Upper lobe of left lung (tissue), 6 donors: ENCODE results near the gene METTL3. TPM values are rescaled to one million over a fixed set of nuclear protein-coding genes. Genes with fewer than 3 reads are reported as not detected.
"Not testable (repeated sequence)": the region's sequence is repeated elsewhere in the genome, so short reads cannot be mapped to it uniquely, and the experiment has no call there.

ENCODE experiments used
- ATAC-seq, 2 donors: fragments of 200-7000 bp; cut with Tn5 transposase; one replicate each; pipeline ENCODE4 v1.9.1; 2022; ENCODE audit warnings: mild to moderate bottlenecking in 2 of 2, moderate library complexity in 2 of 2; ENCODE audit not compliant: low FRiP score in 2 of 2
- DNase-seq, 2 donors: peaks; one replicate each; pipeline ENCODE4 v3.0.0-alpha.2; 2019 to 2020
- H3K27ac ChIP-seq, 4 donors: fragments of 200-600 bp; sonication (generic); one replicate each; pipeline ENCODE4 v1.5.1; 2016 to 2019
- H3K27me3 ChIP-seq, 4 donors: fragments of 200-600 bp; sonication (generic); one replicate each; pipeline ENCODE4 v1.5.1; 2017 to 2019
- H3K36me3 ChIP-seq, 4 donors: fragments of 200-600 bp; sonication (generic); one replicate each; pipeline ENCODE4 v1.5.1; 2016 to 2019
- H3K4me1 ChIP-seq, 4 donors: fragments of 200-600 bp; sonication (generic); one replicate each; pipeline ENCODE4 v1.5.1; 2018 to 2019
- H3K4me3 ChIP-seq, 4 donors: fragments of 200-600 bp; sonication (generic); one replicate each; pipeline ENCODE4 v1.5.1; 2017 to 2019; ENCODE audit warnings: mild to moderate bottlenecking in 2 of 4, moderate library complexity in 1 of 4
- H3K9me3 ChIP-seq, 4 donors: fragments of 200-600 bp; sonication (generic); one replicate each; pipeline ENCODE4 v1.5.1; 2018 to 2019
- CTCF ChIP-seq, 6 experiments: fragments of 450-650 bp in 4 of 6; fragments of 200-600 bp in 2 of 6; sonication (generic) in 2 of 6; IDR thresholded peaks; one replicate each; pipeline ENCODE4 v1.5.1; 2016 to 2019; ENCODE audit warnings: antibody characterized with exemption in 6 of 6
- EP300 ChIP-seq, 4 donors: sonication (generic); formaldehyde crosslinking; IDR thresholded peaks; one replicate each; pipeline ENCODE4 v1.5.1; 2017; ENCODE audit warnings: antibody characterized with exemption in 4 of 4, control low read depth in 2 of 4
- POLR2A ChIP-seq, 4 donors: fragments of 450-650 bp; IDR thresholded peaks; one replicate each; pipeline ENCODE4 v1.5.1; 2016 to 2017; ENCODE audit warnings: antibody characterized with exemption in 4 of 4, mild to moderate bottlenecking in 2 of 4
- POLR2AphosphoS5 ChIP-seq, 2 donors: sonication (generic); formaldehyde crosslinking; IDR thresholded peaks; one replicate each; pipeline ENCODE4 v1.5.1; 2017; ENCODE audit warnings: antibody characterized with exemption in 2 of 2
- WGBS, 2 donors: methylation state at CpG; one replicate each; pipeline ENCODE4 v1.1.5; 2017 to 2018; 5-methylcytosine and 5-hydroxymethylcytosine counted together
- total RNA-seq, 6 donors: library from RNA; depleted of rRNA in 4 of 6; stranded (reverse); fragments of >200 nt in 4 of 6; gene quantifications; one replicate each; pipeline versions ENCODE4 v1.1.0 to v1.2.1, GENCODE V29; 2016 to 2021
- donor health status: DM: no; HTN: no; CAD: no; lungs with moderate emphysema.
- donor health status: DM: no; HTN: yes; CAD: no; lungs with severe emphysema.

Gene METTL3
- total RNA-seq, 6 donors from 2014 or later, result 41.7 to 126 (median 47.7) TPM

DNA sequence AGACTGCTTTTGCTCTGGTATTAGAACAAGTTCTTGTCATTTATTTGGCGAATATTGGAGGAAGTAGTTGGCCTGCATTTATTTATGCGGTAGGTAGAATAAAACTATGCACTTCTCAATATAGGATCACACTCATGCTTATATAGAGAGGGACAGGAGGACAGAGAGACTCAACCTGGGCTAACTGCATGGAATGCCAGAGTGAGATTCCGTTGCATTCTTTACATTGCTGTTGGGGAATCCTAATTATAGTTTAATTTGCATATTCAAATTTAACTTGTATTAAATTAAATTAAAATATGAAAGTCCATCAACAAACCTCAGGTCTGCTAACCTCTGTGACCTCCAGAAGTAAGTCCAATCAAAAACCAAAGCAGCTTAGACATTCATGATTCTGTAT is 42.1 kb upstream of the METTL3 start:
- Histone ChIP-seq H3K27ac (no peak overlapping the region), H3K36me3 (no peaks in the 10 kb centered on the region), H3K4me3 (no peak overlapping the region), H3K9me3 (no peaks in the 10 kb centered on the region), H3K27me3 (no peaks in the 10 kb centered on the region), H3K4me1 (peaks cover 4 to 14% (median 5%) of the 10 kb centered on the region in 4 donors)
- TF ChIP-seq EP300 (IDR thresholded peaks at IDR 0.05) (no peak), CTCF (IDR thresholded peaks at IDR 0.05) (no peak), POLR2AphosphoS5 (IDR thresholded peaks at IDR 0.05) (no peak), POLR2A (IDR thresholded peaks at IDR 0.05) (no peak)
- ATAC-seq (no peak), DNase-seq (no peak)
- 88 to 95% methylated on average over 3 of the region's 3 CpGs for WGBS, 2 donors

- H3K4me1 ChIP-seq, H3K4me3 ChIP-seq, DNase-seq, H3K27ac ChIP-seq, H3K27me3 ChIP-seq, H3K36me3 ChIP-seq, H3K9me3 ChIP-seq, ATAC-seq: not testable (repeated sequence)
- 77 to 82% methylated on average over 7 of the region's 7 CpGs for WGBS, 2 donors
Measured at GRCh38 chr14:21544588-21544987, 33.4 kb upstream of the METTL3 start.

DNA sequence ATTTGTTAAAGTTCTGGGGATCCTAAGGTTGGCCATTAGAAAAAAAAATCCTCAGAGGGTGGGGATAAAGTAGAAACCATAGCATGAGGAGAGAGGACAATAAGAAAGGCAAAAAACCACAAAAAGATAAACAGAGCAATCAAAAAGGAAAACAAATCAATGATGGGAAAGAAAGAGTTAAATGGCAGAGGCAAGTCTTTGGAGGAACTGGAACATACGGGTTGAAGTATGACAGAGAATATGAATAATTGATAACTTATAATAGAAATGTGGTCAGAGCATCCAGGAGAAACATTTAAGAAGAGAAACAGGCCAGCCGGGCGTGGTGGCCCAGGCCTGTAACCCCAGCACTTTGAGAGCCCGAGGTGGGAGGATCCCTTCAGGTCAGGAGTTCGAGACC is 32.8 kb upstream of the METTL3 start:
- Histone ChIP-seq H3K27ac (no peak overlapping the region), H3K9me3 (no peaks in the 10 kb centered on the region), H3K4me1 (no peaks in the 10 kb centered on the region), H3K36me3 (no peaks in the 10 kb centered on the region), H3K27me3 (no peaks in the 10 kb centered on the region), H3K4me3 (no peak overlapping the region)
- TF ChIP-seq POLR2A (IDR thresholded peaks at IDR 0.05) (no peak), EP300 (IDR thresholded peaks at IDR 0.05) (no peak), POLR2AphosphoS5 (IDR thresholded peaks at IDR 0.05) (no peak), CTCF (IDR thresholded peaks at IDR 0.05) (no peak)
- ATAC-seq (no peak), DNase-seq (no peak)
- 42 to 53% methylated on average over 5 of the region's 5 CpGs for WGBS, 2 donors

DNA sequence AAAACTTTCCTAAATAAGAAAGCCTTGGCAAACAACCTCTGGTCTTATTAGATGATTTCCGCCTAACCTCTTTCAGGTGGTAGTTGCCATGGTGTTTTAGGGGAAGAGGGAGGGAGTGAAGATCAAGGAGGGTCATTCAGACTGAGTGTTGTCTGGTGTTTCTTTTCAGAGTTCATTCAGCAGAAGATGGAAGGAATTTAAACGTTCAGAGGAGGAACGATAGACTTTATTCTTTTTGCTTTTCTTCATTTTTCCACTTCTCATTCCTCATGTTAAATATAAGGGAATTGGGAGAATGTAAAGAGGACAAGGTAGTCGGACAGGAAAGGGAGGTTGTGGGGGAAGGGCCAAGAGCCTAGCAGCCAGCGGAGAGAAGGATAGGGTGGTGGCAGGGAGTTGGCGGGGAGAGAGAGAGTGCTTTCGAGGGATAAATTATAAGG is 32.4 kb upstream of the METTL3 start:
- no peaks in the 10 kb centered on the region for H3K27me3 ChIP-seq
- H3K36me3 ChIP-seq, result no peaks in the 10 kb centered on the region
- no peak overlapping the region for H3K27ac ChIP-seq
- TF ChIP-seq CTCF (IDR thresholded peaks at IDR 0.05), result no peak
- TF ChIP-seq POLR2A (IDR thresholded peaks at IDR 0.05), result no peak
- no peaks in the 10 kb centered on the region for H3K9me3 ChIP-seq
- no peak overlapping the region for H3K4me3 ChIP-seq
- DNase-seq (peak in 1 of 2 donors; percentile 44), ATAC-seq (no peak)
- 35 to 39% methylated on average over 7 of the region's 7 CpGs for WGBS, 2 donors
- no peaks in the 10 kb centered on the region for H3K4me1 ChIP-seq

- no peak overlapping the region for H3K27ac ChIP-seq
- no peak overlapping the region for H3K4me3 ChIP-seq
- H3K9me3 ChIP-seq, result no peaks in the 10 kb centered on the region
- peaks cover 0 to 3% (median 0%) of the 10 kb centered on the region in 4 donors for H3K27me3 ChIP-seq
- peaks cover 0 to 5% (median 1%) of the 10 kb centered on the region in 4 donors for H3K4me1 ChIP-seq
- no peaks in the 10 kb centered on the region for H3K36me3 ChIP-seq
- DNase-seq (no peak), ATAC-seq (no peak)
- WGBS, 2 donors, result 86% methylated on average over 9 of the region's 9 CpGs
- TF ChIP-seq EP300 (IDR thresholded peaks at IDR 0.05) (no peak), CTCF (IDR thresholded peaks at IDR 0.05) (no peak), POLR2AphosphoS5 (IDR thresholded peaks at IDR 0.05) (no peak), POLR2A (IDR thresholded peaks at IDR 0.05) (no peak)
Measured at GRCh38 chr14:21541413-21542074, 30.4 kb upstream of the METTL3 start.
